Esophagus squamous epithelium (tissue), 4 donors: ENCODE measurements around the gene CYTL1.

ENCODE experiments used
- POLR2A ChIP-seq, 4 donors: fragments of 450-650 bp; IDR thresholded peaks; one replicate each; pipeline ENCODE4 v1.6.1; 2017; ENCODE audit warnings: antibody characterized with exemption in 4 of 4, mild to moderate bottlenecking in 4 of 4, moderate library complexity in 3 of 4
- TF ChIP-seq, protein P1 (sequence below), 6 experiments: fragments of 450-650 bp in 4 of 6; fragments of 200-600 bp in 2 of 6; sonication (generic) in 2 of 6; IDR thresholded peaks; one replicate each; pipeline ENCODE4 v1.5.1; 2016 to 2019; ENCODE audit warnings: antibody characterized with exemption in 6 of 6, mild to moderate bottlenecking in 4 of 6, moderate library complexity in 4 of 6

DNA sequence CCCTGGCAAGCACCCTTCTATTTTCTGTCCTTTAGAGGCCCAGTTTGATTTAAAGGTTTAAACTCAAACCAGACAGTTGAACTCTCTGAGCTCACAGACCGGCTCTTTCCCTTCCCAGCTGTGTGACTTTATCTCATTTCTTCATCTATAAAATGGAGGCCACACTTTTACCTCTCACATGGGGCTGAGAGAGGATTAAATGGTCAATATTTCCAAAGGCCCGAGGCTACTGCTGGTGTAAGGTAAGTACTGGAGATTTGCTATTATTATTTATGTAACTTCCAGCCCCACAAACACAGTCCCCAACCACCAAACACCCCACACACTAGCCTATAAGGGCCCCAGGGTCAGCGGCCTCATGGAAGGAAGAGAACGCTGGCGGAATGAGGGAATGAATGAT is 13.6 kb upstream of the CYTL1 start:
- TF ChIP-seq, protein P1, sequence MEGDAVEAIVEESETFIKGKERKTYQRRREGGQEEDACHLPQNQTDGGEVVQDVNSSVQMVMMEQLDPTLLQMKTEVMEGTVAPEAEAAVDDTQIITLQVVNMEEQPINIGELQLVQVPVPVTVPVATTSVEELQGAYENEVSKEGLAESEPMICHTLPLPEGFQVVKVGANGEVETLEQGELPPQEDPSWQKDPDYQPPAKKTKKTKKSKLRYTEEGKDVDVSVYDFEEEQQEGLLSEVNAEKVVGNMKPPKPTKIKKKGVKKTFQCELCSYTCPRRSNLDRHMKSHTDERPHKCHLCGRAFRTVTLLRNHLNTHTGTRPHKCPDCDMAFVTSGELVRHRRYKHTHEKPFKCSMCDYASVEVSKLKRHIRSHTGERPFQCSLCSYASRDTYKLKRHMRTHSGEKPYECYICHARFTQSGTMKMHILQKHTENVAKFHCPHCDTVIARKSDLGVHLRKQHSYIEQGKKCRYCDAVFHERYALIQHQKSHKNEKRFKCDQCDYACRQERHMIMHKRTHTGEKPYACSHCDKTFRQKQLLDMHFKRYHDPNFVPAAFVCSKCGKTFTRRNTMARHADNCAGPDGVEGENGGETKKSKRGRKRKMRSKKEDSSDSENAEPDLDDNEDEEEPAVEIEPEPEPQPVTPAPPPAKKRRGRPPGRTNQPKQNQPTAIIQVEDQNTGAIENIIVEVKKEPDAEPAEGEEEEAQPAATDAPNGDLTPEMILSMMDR (IDR thresholded peaks at IDR 0.05): no peak
- no peak for TF ChIP-seq POLR2A (IDR thresholded peaks at IDR 0.05)
